ENCODE measurements around the gene RAB22A. TPM values are rescaled to one million over a fixed set of nuclear protein-coding genes. Genes with fewer than 3 reads are reported as not detected.
"Not testable (repeated sequence)": the region's sequence is repeated elsewhere in the genome, so short reads cannot be mapped to it uniquely, and the experiment has no call there.

Gene RAB22A
- polyA plus RNA-seq, 3 donors: 18.6 to 21.2 (median 19.0) TPM

DNA sequence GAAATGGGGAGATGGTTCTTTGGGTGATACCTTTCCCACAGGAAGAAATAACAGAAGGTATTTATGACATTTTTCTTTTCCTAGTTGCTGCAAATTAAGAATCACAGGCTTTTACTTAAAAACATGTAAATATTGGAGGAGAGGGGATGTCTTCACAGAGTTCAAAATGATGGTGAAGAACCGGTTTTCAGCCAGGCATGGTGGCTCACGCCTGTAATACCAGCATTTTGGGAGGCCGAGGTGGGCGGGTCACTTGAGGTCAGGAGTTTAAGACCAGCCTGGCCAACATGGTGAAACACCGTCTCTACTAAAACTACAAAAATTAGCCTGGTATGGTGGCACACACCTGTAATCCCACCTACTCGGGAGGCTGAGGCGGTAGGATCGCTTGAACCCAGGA lies 63.8 kb downstream of the RAB22A start:
- DNase-seq (ENCODE audit: extremely low read depth in 1 of 11, low read depth in 9 of 11, low spot score in 4 of 11): not testable (repeated sequence)

DNA sequence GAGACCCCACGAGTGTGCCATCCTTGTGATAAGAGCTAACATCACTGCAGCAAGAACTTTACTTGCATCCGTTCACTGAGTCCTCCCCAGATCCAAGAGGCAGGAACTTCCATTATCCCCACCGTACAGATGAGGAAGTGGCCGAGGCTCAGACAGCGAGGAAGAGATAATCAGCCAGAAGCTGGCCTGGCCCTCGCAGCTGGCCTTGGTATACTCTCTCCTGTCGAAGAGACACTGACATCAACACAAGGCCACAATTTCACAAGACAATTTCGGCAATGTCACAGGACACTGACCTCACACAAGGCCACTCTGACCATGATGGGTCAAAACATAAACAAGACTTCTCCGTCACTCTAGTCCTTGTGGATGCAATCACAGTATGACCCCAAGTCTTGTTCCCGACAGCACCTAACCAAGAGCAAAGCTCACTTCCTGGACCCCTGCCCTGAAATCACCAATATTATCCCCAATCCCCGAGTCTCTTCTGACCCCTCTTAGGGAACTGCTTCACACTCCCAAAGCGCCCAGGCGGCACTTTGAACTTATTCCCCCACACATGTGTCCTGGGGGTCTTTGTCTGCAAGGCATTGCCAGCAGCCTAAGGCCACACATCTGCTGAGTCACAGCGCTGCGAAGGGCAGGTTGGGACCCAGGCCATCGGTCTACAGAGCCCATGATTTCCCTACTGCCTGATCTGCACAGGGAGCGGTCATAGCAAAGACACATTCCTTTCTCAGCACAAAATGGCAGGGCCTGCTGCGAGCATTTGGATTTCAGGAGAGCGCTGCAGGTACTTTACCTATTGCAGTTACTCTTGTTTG lies 64.7 kb downstream of the RAB22A start:
- DNase-seq (ENCODE audit: extremely low read depth in 1 of 11, low read depth in 9 of 11, low spot score in 4 of 11): no peak

DNA sequence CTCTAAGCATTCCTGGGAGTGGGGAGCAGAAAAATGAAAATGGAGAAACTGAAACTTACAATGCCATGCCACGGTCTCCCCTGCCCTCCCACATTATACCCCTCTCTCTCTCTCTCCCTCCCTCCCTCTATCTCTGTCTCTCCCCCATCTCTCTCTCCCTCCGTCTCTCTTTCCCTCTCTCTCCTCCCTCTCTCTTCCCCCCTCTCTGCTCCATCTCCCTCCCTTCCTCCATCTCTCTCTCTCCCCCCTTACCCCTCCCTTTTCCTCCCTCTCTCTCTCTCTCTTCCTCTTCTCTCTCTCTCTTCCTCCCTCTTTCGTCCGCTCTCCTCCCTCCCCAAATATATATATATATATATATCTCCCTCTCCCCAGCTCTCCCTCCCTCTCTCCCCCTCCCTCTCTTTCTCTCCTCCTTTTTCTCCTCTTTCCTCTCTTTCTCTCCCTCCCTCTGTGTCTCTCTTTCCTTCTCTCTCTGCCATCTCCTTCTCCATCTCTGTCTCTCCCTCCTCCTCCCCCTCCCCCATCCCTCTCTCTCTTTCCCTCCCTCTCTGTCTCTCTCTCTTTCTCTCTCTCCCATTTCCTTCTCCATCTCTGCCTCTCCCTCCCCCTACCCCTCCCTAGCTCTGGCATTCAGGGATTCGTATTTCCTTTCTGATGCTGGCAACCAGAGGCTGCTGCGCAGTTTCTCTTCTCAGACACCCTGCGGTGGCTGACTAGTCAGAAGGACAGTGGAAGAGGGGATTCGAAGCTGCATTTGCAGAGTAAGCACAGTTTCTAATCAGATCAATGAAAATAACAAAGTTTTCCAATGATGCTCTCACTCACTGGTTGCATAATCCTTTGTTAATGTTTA lies 65.6 kb downstream of the RAB22A start:
- no peak for DNase-seq (ENCODE audit: extremely low read depth in 1 of 11, low read depth in 9 of 11, low spot score in 4 of 11)

DNA sequence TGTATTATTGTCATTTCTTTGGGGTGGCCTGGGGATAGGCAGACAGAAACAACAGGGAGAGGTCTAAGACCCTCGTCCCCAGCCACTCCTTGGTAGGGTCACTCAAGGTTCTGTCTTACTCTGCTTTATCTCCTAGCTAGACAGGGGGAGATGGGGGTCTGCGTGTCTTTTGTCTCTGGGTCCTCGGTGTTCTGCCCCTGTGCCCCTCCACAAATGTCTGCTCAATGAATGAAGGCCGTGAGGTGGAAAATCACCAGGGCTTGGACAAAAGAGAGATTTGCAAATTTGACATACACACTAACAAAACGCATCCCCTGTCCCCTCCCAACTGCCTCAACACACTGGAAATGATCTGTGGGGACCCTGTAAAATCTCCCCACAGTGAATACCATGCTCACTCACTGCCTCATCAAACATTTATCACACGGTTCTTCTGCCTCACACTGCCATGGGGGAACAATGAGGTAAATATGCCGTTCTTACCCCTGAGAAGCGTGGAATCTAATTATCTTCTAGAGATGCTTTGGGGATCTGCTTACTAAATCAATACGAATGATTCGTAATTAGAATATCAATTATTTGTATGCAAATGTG lies 66.3 kb downstream of the RAB22A start:
- DNase-seq (ENCODE audit: extremely low read depth in 1 of 11, low read depth in 9 of 11, low spot score in 4 of 11): no peak

DNA sequence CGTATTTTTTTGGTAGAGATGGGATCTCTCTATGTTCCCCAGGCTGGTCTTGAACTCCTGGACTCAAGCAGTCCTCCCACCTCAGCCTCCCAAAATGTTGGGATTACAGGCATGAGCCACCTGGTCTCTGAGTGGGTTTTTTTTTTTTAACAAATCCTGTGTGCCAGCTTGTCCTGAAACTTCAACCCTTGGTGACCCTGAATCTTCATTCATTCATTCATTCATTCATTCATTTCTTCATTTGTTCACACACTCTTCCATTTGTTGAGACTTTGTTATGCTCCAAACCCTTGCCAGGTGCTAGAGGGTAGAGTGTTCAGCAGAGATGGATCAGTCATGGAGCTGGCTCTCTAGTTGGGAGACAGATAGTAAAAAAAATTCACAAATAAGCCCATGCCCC lies 67.5 kb downstream of the RAB22A start:
- no peak for DNase-seq (ENCODE audit: extremely low read depth in 1 of 11, low read depth in 9 of 11, low spot score in 4 of 11)

DNA sequence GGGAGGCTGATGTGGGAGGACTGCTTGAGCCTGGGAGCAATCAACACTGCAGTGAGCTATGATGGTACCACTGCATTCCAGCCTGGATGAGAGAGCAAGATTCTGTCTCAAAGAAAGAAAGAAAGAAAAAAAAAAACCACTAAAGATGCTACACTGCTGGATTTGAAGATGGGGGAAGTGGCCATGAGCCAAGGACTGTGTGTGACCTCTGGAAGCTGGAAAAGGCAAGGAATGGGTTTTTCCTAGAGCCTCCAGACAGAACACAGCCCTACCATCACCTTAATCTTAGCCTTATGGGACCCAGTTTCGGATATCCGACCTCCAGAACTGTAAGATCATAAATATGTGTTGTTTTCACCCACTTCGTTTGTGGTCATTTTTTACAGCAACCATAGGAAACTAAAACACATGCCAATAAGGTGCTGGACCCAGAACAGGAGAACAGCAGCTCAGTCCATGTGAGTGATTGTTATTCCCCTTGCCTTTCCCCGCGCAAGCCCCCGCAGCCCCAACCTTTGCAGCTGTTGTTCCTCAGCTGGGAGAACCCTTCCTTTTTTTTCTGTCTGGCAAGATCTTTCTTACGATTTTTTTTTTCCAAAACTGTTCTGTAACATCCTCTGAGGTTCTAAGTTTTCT lies 68.4 kb downstream of the RAB22A start:
- DNase-seq (ENCODE audit: extremely low read depth in 1 of 11, low read depth in 9 of 11, low spot score in 4 of 11): no peak

DNA sequence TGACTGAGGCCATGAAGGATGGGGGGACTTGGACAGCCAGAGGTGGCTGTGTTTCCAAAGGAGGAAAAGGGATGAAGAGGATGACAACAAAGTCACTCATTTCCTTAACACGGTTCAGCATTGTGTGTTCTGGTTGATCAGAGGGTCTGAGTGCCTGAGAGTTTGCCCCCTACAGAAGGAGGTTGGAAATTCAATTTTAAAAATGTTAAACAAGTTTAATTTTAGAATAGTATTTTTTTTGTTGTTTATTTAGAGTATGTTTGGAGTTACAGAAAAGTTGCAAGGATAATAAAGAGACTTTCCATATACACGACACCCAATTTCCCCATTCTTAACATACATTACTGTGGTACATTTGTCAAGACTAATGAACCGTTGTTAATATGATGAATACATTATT lies 69.2 kb downstream of the RAB22A start:
- DNase-seq (ENCODE audit: extremely low read depth in 1 of 11, low read depth in 9 of 11, low spot score in 4 of 11): no peak

DNA sequence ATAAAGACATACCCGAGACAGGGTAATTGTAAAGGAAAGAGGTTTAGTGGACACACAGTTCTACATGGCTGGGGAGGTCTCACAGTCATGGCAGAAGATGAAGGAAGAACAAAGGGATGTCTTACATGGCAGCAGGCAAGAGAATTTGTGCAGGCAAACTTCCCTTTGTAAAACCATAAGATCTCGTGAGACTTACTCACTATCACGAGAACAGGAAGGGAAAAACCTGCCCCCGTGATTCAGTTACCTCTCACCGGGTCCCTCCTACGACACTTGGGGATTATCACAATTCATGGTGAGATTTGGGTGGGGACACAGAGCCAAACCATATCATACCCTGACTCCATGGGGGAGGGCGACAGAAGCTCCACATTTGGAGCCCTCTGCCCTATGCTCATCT lies 72.1 kb downstream of the RAB22A start:
- DNase-seq (ENCODE audit: extremely low read depth in 1 of 11, low read depth in 9 of 11, low spot score in 4 of 11): no peak

DNA sequence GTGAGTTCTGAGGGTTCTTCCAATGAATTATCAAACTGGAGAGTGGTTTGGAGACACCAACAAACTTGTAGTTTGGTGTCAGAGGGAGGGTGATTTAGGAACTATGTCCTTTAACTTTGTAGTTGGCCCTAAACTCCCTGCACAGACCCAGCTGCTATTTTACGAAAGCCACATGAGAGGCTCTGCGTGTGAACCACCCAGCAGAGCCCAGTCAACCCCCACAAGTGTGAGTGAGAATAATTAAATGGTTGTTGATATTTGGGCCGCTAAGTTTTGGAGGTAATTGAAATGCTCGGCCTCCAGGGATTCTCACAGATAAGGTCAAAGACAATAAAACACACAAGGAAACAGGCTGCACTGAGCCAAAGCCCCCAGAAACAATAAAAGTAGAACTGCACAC lies 72.6 kb downstream of the RAB22A start:
- DNase-seq (ENCODE audit: extremely low read depth in 1 of 11, low read depth in 9 of 11, low spot score in 4 of 11): no peak

DNA sequence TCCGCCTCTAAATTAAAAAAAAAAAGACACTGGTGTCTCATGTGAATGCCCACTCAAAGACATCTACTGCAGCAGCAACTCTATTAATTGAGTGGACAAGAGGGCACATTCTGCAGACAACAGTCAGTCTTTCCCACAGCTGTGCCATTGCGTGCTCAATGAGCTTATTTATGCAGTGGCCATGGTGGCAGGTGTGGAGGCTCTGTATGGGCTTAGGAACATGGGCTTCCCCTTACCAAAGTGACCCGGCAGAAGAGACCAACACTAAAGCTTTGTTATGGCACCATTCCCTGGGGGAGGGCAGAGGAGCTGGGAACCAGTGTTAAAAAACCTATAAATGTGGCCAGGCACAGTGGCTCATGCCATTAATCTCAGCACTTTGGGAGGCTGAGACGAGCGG lies 75.3 kb downstream of the RAB22A start:
- DNase-seq (ENCODE audit: extremely low read depth in 1 of 11, low read depth in 9 of 11, low spot score in 4 of 11): no peak

DNA sequence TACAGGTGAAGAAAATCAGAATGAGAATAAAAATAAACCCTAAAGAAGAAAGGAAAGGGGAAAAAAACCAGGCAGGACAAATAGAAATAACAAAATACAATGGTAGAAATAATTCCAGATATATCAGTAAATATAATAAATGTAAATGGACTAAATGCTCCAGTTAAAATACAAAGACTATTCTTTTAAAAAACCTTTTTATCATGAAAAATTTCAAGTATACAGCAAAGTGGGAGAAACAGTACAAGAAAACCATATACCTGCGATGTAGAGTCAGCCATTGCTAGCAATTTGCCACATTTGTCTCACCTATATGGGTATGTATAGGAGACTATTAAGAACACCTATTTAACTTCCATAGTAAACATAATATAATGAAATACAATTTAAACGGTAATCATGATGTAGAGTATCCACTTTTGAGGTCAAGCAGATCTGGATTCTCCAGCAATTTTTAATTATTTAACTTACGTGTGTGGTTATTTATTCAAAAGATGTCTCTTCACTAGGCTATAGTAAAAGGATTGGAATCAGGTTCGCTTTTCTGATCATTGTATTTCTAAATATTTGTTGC lies 78.6 kb downstream of the RAB22A start:
- no peak for DNase-seq (ENCODE audit: extremely low read depth in 1 of 11, low read depth in 9 of 11, low spot score in 4 of 11)

DNA sequence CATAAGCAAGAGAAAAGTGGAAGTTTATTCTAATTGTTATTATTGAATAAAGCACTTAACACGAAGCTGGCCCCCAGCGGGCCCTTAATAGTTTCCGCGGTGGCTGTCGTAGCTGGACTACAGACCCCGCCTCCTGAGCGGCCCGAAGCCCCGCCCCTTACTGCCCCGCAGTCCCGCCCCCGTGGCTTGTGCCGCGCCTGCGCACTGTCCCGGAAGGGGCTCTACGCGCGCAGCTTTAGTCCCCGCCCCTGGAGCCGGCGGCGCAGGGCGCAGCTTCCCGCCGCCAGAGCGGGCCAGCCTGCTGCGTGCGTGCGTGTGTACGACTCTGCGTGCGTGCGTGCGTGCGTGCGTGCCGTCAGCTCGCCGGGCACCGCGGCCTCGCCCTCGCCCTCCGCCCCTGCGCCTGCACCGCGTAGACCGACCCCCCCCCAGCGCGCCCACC lies 79.4 kb downstream of the RAB22A start, which contains the start of gene VAPB:
Gene VAPB, plus strand, starts transcription at position 348 of the 442 bp plus-strand sequence. CDS start 231 bp downstream, outside the sequence.
- DNase-seq (ENCODE audit: extremely low read depth in 1 of 11, low read depth in 9 of 11, low spot score in 4 of 11): peak; percentile 87 to 94 (median 90)

DNA sequence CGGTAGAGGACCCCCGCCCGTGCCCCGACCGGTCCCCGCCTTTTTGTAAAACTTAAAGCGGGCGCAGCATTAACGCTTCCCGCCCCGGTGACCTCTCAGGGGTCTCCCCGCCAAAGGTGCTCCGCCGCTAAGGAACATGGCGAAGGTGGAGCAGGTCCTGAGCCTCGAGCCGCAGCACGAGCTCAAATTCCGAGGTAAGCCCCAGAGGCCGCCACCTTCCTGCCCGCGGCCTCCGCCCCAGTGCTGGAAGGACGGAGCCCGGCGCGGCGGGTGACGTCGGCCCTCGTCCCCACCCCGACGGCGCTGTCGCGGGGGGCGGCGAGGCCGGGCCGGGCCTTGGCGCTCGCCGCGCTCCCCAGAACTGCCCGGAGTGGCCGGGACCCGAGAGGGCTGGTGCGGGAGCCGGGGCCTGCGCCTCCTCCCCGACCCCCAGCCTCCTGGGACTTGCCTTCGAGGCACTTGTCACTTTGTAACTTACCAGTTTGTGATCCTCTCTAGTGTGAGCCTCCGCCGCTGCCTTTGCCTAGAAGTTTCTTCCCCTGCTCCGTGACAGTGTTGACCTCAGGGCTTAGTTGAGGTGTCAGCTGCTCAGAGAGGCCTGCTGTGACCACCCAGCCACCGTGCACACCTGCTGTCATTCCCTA lies 79.9 kb downstream of the RAB22A start:
- DNase-seq (ENCODE audit: extremely low read depth in 1 of 11, low read depth in 9 of 11, low spot score in 4 of 11): no peak

DNA sequence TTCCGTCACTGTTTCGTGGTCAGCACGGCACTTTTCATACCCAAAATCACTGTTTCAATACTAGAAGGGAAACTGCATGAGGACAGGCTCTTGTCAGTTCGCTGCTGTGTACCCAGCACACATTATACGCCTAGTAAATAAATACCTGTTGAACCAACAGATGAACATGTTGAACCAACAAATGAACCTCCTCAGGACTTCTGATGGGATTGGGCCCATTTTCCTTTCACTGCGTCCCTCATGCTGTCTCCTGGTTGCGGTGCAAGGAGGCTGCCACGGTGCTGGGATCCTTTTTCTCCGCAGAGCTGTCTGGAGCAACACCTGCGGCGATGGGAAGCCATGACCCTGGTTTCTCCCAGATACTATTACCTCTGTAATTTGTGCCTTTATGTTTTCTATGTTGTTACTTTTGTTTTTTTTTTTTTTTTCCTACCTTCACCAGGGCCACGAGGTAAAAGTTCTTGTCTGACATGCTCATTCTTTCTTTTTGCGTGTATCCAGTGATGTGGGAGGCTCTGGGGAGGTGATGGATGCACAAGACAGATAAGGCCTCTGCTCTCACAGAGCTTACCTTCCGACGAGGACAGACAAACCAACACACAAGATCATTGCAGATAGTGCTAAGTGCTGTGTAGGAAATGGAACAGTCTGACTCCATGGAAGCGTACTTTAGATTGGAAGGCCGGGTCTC lies 80.6 kb downstream of the RAB22A start:
- no peak for DNase-seq (ENCODE audit: extremely low read depth in 1 of 11, low read depth in 9 of 11, low spot score in 4 of 11)

DNA sequence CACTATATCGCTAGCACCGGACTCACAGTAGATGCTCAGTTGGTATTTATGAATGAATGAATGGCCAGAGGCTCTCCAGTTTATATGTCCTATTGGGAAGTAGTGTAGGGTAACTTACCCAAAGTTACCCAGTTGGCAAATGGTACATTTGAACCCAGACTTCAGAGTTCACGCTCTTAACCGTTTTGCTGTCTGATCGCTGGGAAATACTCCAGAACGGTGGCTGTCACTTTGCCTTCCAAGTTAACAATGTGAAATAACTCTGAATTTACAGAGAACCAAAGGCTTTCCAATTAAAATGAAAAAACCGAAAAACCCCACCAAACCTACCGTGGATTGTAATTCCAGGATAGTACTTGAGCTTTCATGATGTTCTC lies 81.1 kb downstream of the RAB22A start:
- no peak for DNase-seq (ENCODE audit: extremely low read depth in 1 of 11, low read depth in 9 of 11, low spot score in 4 of 11)

DNA sequence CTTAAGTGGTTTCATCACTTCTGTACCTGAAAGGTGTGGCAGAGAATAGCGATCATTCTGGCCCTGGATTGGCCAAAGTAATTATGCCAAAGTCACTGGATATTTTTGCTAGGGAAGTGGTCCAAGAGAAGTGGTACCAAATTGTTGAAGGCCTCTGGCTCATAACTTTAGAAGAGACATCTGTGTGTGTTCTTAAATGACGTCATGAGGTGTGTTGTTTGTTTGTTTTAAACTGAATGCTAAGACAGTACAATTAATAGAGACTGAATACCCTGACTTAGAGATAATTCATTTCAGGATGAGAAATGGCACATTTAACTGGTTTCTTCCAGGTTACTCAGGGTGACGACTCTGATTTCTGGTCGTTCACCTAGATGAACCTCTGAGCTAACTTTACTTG lies 82.8 kb downstream of the RAB22A start:
- DNase-seq (ENCODE audit: extremely low read depth in 1 of 11, low read depth in 9 of 11, low spot score in 4 of 11): no peak

DNA sequence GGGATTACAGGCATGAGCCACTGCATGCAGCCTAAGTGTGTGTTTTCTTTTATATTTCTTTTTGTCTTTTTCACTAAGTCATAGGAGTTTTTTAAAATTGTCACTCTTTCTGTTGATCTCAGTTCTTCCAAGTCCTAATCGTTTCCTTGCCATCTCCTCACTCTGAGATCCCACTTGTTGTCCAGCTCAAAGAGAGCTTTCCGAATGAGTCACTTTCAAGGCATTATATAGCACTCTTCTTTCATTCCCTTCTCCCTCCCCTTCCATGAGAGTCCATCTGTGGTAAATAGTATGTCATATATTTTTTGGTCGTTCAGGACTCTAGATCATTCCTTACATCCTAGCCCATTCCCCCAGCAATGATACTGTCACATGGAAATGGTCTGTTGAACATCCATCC lies 83.8 kb downstream of the RAB22A start:
- DNase-seq (ENCODE audit: extremely low read depth in 1 of 11, low read depth in 9 of 11, low spot score in 4 of 11): no peak

DNA sequence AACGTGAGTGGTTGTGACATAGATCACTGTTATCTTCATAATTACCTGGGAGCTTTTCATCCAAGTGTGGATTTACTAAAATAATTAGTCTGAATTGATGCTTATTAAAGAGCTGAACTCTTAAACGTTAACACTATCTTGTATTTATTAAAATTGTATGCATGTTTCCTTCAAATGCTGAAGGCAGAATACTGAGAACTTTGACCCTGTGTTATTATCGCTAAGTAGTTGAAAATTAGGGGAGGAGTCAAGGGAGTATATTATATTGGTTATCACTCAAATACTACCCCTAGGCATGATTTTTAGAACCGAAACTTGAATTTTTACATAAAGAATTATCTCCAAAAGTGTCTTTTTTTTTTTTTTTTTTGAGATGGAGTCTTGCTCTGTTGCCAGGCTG lies 85.3 kb downstream of the RAB22A start:
- no peak for DNase-seq (ENCODE audit: extremely low read depth in 1 of 11, low read depth in 9 of 11, low spot score in 4 of 11)

All from renal cortex interstitium (tissue), 11 donors.